Body of pancreas (tissue), 4 donors: ENCODE results near the gene KDM4C. TPM values are rescaled to one million over a fixed set of nuclear protein-coding genes. Genes with fewer than 3 reads are reported as not detected.

Experiments
- ATAC-seq: fragments of 150-250 bp; one replicate; pipeline ENCODE4 v1.9.1; 2016
- DNase-seq, 4 donors: peaks; one replicate each; pipeline ENCODE4 v3.0.0-alpha.2; 2019
- H3K27ac ChIP-seq, 4 donors: fragments of 200-600 bp; sonication (generic); 1 replicate in 3 of 4; 2 replicates in 1 of 4; pipeline versions ENCODE4 v1.5.1 to v1.6.1; 2016 to 2019; ENCODE audit warnings: mild to moderate bottlenecking in 1 of 4, mixed read lengths in 1 of 4, moderate library complexity in 1 of 4
- H3K27me3 ChIP-seq, 2 donors: fragments of 200-600 bp; sonication (generic); one replicate each; pipeline ENCODE4 v1.6.0; 2016; ENCODE audit warnings: mild to moderate bottlenecking in 1 of 2
- H3K36me3 ChIP-seq, 2 donors: fragments of 200-600 bp; sonication (generic); replicated peaks in 1 of 2; 2 replicates each; pipeline ENCODE4 v1.5.1; 2016; ENCODE audit warnings: low read depth in 2 of 2; ENCODE audit not compliant: insufficient read depth in 1 of 2
- H3K4me1 ChIP-seq: fragments of 200-600 bp; sonication (generic); one replicate; pipeline ENCODE4 v1.6.0; 2016
- H3K4me3 ChIP-seq, 2 donors: fragments of 200-600 bp; sonication (generic); 1 replicate in 1 of 2; 2 replicates in 1 of 2; pipeline ENCODE4 v1.5.1; 2016 to 2019
- H3K9me3 ChIP-seq, 3 donors: fragments of 200-600 bp; sonication (generic); 1 replicate in 2 of 3; 2 replicates in 1 of 3; pipeline ENCODE4 v1.5.1; 2016
- POLR2A ChIP-seq, 3 donors: fragments of 450-650 bp; IDR thresholded peaks; one replicate each; pipeline ENCODE4 v1.6.1; 2016; ENCODE audit warnings: antibody characterized with exemption in 3 of 3, mild to moderate bottlenecking in 2 of 3
- WGBS, 2 donors: methylation state at CpG; one replicate each; pipeline ENCODE4 v1.1.5; 2017; 5-methylcytosine and 5-hydroxymethylcytosine counted together
- intact Hi-C: fragments of 100-400 bp; cut with DNase I; formaldehyde crosslinking; loops from one replicate; pipeline ENCODE4 v1.15.1; 2023
- total RNA-seq, 2 donors: library from RNA; depleted of rRNA; stranded (reverse); fragments of >200 nt; gene quantifications; one replicate each; pipeline ENCODE4 v1.1.0, GENCODE V29; 2016
- TF ChIP-seq, protein P1 (sequence below), 7 experiments: fragments of 450-650 bp in 4 of 7; fragments of 200-600 bp in 3 of 7; sonication (generic) in 3 of 7; IDR thresholded peaks; one replicate each; pipeline ENCODE4 v1.5.1; 2016 to 2019; ENCODE audit warnings: antibody characterized with exemption in 7 of 7

The KDM4C gene
- total RNA-seq, 2 donors from 2014 or later = 40.5 to 48.5 TPM

DNA sequence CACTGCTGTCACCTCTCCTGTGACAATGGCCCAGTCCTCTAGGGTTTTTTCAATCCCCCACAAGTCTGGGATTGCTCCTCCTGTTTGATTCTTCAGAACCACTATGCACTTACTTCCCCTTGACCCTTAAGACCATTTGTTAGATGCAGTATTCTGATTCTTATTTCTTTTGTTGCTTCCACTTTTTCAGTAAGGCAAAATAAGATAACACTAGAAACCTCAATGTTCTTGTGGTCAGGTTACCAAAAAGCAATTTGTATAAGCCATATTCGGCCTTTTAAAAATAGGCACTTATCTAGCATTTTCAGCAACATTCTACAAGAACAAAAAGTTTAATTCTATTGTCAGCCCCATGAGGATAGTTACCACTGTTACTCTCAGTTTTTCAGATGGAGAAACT, 220.0 kb downstream of the KDM4C start:
- DNase-seq (no peak), ATAC-seq (no peak)
- Histone ChIP-seq H3K27ac (no peak overlapping the region), H3K4me3 (no peak overlapping the region), H3K4me1 (peaks cover 14% of the 10 kb centered on the region), H3K9me3 (no peaks in the 10 kb centered on the region), H3K27me3 (no peaks in the 10 kb centered on the region), H3K36me3 (no peaks in the 10 kb centered on the region)
- 83 to 88% methylated on average over 1 of the region's 1 CpG for WGBS, 2 donors
- TF ChIP-seq, protein P1, sequence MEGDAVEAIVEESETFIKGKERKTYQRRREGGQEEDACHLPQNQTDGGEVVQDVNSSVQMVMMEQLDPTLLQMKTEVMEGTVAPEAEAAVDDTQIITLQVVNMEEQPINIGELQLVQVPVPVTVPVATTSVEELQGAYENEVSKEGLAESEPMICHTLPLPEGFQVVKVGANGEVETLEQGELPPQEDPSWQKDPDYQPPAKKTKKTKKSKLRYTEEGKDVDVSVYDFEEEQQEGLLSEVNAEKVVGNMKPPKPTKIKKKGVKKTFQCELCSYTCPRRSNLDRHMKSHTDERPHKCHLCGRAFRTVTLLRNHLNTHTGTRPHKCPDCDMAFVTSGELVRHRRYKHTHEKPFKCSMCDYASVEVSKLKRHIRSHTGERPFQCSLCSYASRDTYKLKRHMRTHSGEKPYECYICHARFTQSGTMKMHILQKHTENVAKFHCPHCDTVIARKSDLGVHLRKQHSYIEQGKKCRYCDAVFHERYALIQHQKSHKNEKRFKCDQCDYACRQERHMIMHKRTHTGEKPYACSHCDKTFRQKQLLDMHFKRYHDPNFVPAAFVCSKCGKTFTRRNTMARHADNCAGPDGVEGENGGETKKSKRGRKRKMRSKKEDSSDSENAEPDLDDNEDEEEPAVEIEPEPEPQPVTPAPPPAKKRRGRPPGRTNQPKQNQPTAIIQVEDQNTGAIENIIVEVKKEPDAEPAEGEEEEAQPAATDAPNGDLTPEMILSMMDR (IDR thresholded peaks at IDR 0.05) = no peak
- TF ChIP-seq POLR2A (IDR thresholded peaks at IDR 0.05) = no peak
- intact Hi-C loops = no loop called here

DNA sequence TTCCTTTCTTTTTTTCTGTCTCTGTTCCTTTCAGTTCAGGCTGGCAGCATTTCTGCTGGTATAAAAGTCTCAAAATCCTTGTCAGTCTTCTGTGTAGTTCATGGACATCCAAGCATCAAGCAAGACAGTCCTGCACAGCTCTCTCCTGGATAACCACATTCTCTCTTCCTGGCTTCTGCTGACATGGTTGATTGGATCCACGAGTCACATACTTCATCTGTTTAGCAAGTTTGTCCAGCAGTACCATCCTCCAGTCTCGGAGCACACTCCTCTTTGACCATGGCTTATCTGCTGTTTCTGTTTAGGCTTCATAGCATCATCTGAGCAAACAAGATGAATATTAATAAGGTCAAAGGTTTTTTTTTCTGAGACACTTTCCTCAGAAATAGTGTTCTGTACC, 220.8 kb downstream of the KDM4C start:
- DNase-seq = no peak
- no peaks in the 10 kb centered on the region for H3K27me3 ChIP-seq
- peaks cover 0 to 4% of the 10 kb centered on the region in 2 donors for H3K36me3 ChIP-seq
- no peak overlapping the region for H3K4me3 ChIP-seq
- H3K9me3 ChIP-seq = no peaks in the 10 kb centered on the region
- TF ChIP-seq, protein P1 (IDR thresholded peaks at IDR 0.05) = no peak
- TF ChIP-seq POLR2A (IDR thresholded peaks at IDR 0.05) = no peak
- no peak for ATAC-seq
- WGBS, 2 donors = 89 to 94% methylated on average over 2 of the region's 2 CpGs
- H3K27ac ChIP-seq = no peak overlapping the region
- peaks cover 12% of the 10 kb centered on the region for H3K4me1 ChIP-seq
- intact Hi-C loops = no loop called here

DNA sequence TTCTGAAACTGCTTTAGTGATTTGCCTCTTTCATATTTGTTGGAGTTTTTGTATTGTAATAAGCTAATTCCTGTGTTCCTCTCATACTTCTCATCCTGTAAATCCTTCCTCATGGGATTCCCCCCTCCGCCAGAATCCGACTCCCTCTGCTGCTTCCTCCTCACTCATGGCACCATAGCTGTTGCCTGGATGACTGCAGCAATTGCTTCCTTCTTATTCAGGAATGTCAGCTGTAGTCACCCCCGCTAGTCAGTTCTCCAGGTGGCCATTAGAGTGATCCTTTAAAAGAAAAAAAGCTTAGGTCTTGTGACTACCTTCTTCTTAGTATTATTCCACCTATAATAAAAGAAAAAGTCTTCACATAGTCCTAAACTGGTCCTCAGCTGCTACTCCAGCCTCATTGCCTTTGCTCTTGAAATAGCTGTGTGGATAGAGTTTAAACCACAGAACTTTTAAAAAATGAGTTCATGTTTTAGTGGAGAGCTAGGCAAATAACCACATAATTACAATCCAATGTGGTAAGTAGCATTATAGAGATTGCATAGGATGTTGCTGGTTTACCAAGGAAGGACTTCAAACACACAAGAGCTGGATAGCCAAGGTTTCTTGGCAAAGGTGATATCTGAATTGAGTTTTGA, 227.3 kb downstream of the KDM4C start:
- Histone ChIP-seq H3K27me3 (no peaks in the 10 kb centered on the region), H3K9me3 (no peaks in the 10 kb centered on the region), H3K4me1 (no peaks in the 10 kb centered on the region), H3K36me3 (peaks cover 7 to 19% of the 10 kb centered on the region in 2 donors), H3K4me3 (no peak overlapping the region), H3K27ac (no peak overlapping the region)
- ATAC-seq = no peak
- intact Hi-C loops = no loop called here
- DNase-seq = no peak
- WGBS, 2 donors = 90 to 94% methylated on average over 3 of the region's 3 CpGs
- TF ChIP-seq, protein P1 (IDR thresholded peaks at IDR 0.05) = no peak
- TF ChIP-seq POLR2A (IDR thresholded peaks at IDR 0.05) = no peak

DNA sequence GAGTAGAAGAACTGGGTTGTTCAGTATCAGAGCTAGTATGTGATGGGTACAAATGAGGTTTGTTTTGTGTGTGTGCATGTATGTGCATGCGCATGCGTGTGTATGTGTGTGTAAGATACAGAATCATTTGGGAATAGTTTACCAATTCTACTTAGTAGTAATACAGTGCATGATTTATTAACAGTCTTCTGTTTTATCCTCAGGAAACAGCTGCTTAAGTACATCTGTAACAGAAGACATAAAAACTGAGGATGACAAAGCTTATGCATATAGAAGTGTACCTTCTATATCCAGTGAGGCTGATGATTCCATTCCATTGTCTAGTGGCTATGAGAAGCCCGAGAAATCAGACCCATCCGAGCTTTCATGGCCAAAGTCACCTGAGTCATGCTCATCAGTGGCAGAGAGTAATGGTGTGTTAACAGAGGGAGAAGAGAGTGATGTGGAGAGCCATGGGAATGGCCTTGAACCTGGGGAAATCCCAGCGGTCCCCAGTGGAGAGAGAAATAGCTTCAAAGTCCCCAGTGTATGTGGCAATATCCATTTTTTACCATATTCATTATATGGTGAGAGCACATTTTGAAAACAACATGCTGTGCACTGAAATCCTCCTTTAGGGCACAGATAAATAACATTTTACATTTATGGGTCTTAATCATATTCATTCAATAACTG, 228.5 kb downstream of the KDM4C start:
- peaks cover 7 to 19% of the 10 kb centered on the region in 2 donors for H3K36me3 ChIP-seq
- TF ChIP-seq, protein P1 (IDR thresholded peaks at IDR 0.05) = no peak
- TF ChIP-seq POLR2A (IDR thresholded peaks at IDR 0.05) = no peak
- no peak for ATAC-seq
- WGBS, 2 donors = 73 to 76% methylated on average over 5 of the region's 5 CpGs
- no peak overlapping the region for H3K27ac ChIP-seq
- H3K27me3 ChIP-seq = no peaks in the 10 kb centered on the region
- DNase-seq = no peak
- intact Hi-C loops = no loop called here
- no peak overlapping the region for H3K4me3 ChIP-seq
- H3K4me1 ChIP-seq = no peaks in the 10 kb centered on the region
- H3K9me3 ChIP-seq = no peaks in the 10 kb centered on the region

DNA sequence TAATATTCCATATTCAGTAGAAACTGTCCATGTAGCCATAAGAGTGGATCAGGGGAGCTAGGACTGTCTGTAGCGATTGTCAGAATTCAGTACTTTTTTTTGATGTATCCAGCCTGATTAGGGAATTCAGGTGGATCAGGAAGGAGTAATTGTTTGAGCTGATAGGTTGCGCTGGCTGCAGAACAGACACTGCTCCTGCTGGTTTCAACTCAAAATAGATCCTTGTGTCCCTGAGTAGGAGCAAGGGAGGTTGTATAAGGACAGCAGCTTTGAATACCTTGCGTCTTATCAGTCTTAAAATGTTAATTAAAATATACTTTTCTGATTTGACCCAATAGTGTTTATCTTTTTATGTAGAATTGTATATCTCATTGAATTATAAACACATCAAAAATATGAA, 229.6 kb downstream of the KDM4C start:
- Histone ChIP-seq H3K27ac (no peak overlapping the region), H3K9me3 (no peaks in the 10 kb centered on the region), H3K27me3 (no peaks in the 10 kb centered on the region), H3K4me1 (no peaks in the 10 kb centered on the region), H3K4me3 (no peak overlapping the region), H3K36me3 (peaks cover 7 to 19% of the 10 kb centered on the region in 2 donors)
- DNase-seq (no peak), ATAC-seq (no peak)
- TF ChIP-seq POLR2A (IDR thresholded peaks at IDR 0.05) = no peak
- TF ChIP-seq, protein P1 (IDR thresholded peaks at IDR 0.05) = no peak
- intact Hi-C loops = no loop called here
- 78 to 99% methylated on average over 3 of the region's 3 CpGs for WGBS, 2 donors
